Stimulated activated effector memory CD8-positive, alpha-beta T cell treated with anti-CD3 and anti-CD28 coated beads, Interleukin-12 subunit alpha, Interleukin-12 subunit beta, amount 100 ng/mL, for 72 hours (primary cell): ENCODE results near the gene PRSS50.
"Not testable (repeated sequence)": the region's sequence is repeated elsewhere in the genome, so short reads cannot be mapped to it uniquely, and the experiment has no call there.

Experiments
- ATAC-seq: fragments of 150-1000 bp; cut with Tn5 transposase; 2 replicates; pipeline ENCODE4 v1.10.0; 2021
- DNase-seq, 2 donors: peaks; one replicate each; pipeline ENCODE4 v3.0.0; 2021 to 2022; ENCODE audit warnings: low spot score in 2 of 2
- H3K27ac Mint-ChIP-seq: one replicate; pipeline ENCODE4 v1.8.0; 2022; ENCODE audit warnings: mild to moderate bottlenecking, mixed read lengths
- H3K36me3 Mint-ChIP-seq: one replicate; pipeline ENCODE4 v1.8.0; 2022; ENCODE audit warnings: mild to moderate bottlenecking, mixed read lengths
- H3K4me1 Mint-ChIP-seq: one replicate; pipeline ENCODE4 v1.8.0; 2022; ENCODE audit warnings: mixed read lengths
- H3K4me3 Mint-ChIP-seq: one replicate; pipeline ENCODE4 v1.8.0; 2022; ENCODE audit warnings: mild to moderate bottlenecking, mixed read lengths
- H3K9me3 Mint-ChIP-seq: one replicate; pipeline ENCODE4 v1.8.0; 2022; ENCODE audit warnings: mixed read lengths

PRSS50 gene

DNA sequence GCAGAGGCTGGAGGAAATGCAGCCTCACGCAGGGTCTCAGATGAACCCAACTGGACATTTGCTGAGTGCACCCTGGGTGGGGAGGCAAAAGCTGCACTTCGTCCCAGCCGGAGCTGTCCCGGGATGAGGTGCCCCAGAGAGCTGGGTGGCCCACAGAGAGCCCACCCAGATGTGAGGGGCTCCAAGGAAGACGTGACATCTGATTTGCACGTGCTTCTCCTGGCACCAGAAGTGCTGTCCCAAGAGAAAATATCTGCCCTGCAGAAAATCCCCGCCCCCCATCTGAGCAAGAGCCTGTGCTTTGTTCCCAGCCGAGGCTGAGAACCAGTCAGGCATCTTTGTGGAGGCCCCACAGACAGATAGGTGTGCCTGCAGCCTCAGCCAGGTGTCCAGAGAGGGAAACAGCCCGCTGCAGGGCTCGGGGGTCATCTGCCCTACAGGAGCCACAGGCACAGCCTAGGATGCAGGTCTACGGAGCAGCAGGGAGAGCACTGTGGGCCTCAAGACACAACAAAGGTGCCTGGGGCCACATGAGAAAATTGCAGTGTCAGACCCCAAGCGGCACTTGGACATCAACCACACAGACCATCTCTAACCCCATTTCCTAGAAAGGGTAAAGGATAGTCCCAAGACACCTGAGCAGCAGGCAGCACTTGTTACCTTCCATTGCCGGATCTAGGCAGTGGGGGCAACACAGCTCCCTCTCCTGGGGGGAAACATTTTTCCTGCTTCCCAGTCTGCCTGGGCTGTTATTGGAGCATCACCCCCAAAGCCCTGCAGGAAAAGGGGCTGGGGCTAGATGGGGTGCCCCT lies 10.7 kb downstream of the PRSS50 start:
- no peak for DNase-seq
- no peak for ATAC-seq
- no peak overlapping the region for H3K27ac Mint-ChIP-seq
- no peaks in the 10 kb centered on the region for H3K9me3 Mint-ChIP-seq
- H3K4me1 Mint-ChIP-seq = no peaks in the 10 kb centered on the region
- H3K4me3 Mint-ChIP-seq = no peak overlapping the region
- H3K36me3 Mint-ChIP-seq = no peaks in the 10 kb centered on the region

- H3K27ac Mint-ChIP-seq = no peak overlapping the region
- H3K4me3 Mint-ChIP-seq = no peak overlapping the region
- no peaks in the 10 kb centered on the region for H3K4me1 Mint-ChIP-seq
- H3K9me3 Mint-ChIP-seq = no peaks in the 10 kb centered on the region
- no peaks in the 10 kb centered on the region for H3K36me3 Mint-ChIP-seq
- ATAC-seq (no peak), DNase-seq (no peak)
Observed at GRCh38 chr3:46705751-46706552, 11.7 kb downstream of the PRSS50 start.

- ATAC-seq = peak; percentile 76
- Mint-ChIP-seq H3K9me3 (no peaks in the 10 kb centered on the region), H3K4me3 (no peak overlapping the region), H3K36me3 (no peaks in the 10 kb centered on the region), H3K4me1 (no peaks in the 10 kb centered on the region), H3K27ac (no peak overlapping the region)
- DNase-seq = peak; percentile 60 to 84
Observed at GRCh38 chr3:46705022-46705530, 12.6 kb downstream of the PRSS50 start.

DNA sequence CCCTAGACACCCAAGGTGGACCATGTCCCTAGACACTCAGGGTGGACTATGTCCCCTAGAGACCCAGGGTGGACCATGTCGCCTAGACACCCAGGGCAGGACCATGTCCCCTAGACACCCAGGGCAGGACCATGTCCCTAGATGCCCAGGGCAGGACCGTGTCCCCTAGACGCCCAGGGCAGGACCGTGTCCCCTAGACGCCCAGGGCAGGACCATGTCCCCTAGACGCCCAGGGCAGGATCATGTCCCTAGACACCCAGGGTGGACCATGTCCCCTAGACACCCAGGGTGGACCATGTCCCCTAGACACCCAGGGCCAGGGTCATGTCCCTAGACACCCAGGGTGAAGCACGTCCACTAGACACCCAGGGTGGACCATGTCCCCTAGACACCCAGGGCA lies 13.3 kb downstream of the PRSS50 start:
- H3K4me3 Mint-ChIP-seq, H3K27ac Mint-ChIP-seq, H3K9me3 Mint-ChIP-seq, DNase-seq, ATAC-seq, H3K36me3 Mint-ChIP-seq, H3K4me1 Mint-ChIP-seq: not testable (repeated sequence)

- DNase-seq = no peak
- no peak overlapping the region for H3K4me3 Mint-ChIP-seq
- no peaks in the 10 kb centered on the region for H3K9me3 Mint-ChIP-seq
- H3K27ac Mint-ChIP-seq = no peak overlapping the region
- ATAC-seq = no peak
- H3K4me1 Mint-ChIP-seq = no peaks in the 10 kb centered on the region
- H3K36me3 Mint-ChIP-seq = no peaks in the 10 kb centered on the region
Observed at GRCh38 chr3:46703013-46703520, 14.6 kb downstream of the PRSS50 start.

DNA sequence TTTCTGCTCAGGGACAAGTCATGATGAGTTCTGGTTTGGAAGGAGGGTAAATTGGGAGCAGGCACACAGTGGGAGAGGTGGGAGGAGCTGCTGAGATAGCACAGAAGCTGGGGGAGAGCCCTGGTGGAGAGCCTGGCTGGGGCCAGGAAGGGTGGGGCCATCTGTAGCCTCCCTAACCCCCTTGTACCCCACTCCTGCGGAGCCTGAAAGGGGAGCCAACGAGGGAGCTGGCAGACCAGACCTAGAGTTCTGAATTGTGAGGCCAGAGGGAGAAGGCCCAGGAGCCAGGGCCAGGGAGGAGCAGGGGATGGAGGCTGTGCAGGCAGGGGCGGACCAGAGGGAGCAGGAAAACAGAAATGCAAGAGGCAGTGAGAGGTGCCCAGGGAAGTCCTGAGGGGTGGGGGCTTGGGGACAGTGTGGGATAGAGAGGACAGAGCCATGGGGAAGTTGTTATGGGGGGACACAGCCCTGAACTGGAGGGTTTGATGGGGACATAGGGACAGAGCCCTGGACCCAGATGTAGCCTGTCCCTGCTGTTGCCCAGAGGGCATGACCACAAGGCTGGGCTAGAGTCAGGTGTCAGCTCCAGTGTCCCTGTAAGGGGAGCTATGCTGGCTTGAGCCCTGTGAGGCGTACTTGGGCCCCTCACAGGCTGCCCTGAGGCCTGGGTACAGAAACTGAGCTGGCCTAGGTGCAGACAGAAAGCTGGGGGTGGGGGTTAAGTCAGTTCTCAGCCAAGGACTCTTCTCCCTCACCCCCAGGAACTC lies 15.2 kb downstream of the PRSS50 start:
- H3K4me3 Mint-ChIP-seq = no peak overlapping the region

DNA sequence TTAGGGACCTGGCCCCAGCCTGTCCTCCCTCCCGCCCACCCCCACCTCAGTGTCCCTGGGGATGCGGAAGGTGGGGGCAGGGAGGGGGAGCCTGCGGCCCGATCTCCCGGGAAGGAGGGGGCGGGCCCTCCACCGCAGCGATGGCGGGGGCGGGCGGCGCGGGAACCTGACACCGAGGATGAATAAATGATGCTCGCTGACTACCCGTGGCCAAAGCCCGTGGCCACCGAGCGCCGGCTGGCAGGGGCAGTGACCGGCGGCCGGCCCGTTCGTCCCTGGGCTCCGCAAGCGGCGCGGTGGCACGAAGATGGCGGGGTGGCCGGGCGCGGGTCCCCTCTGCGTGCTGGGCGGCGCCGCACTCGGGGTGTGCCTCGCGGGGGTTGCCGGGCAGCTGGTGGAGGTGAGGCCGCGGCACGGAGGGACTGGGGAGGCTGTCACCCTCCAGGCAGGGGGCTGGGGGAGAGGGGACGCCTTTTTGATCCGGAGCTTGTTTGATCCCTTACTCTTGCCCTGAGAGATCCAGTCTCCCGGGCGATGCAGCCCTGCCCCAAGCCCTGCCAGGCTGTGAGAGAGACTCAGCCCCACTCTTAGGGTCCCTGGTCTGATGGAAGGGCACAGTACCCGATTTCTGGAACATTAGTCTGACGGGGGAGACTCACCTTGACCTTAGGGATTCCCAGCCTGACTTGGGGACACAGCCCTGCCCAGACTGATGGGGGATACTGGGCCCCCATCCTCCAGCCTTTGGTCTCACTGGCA lies 16.3 kb downstream of the PRSS50 start, which contains the start of gene TMIE:
TMIE (plus strand) TSS at position 212 of the 759 bp plus-strand sequence; CDS start at position 308, 96 bp downstream.
- H3K4me3 Mint-ChIP-seq = no peak within 1 kb of the TSS
- no peak for ATAC-seq
- no peaks in the 10 kb centered on the region for H3K36me3 Mint-ChIP-seq
- H3K9me3 Mint-ChIP-seq = no peaks in the 10 kb centered on the region
- no peak within 1 kb of the TSS for H3K27ac Mint-ChIP-seq
- H3K4me1 Mint-ChIP-seq = no peaks in the 10 kb centered on the region
- DNase-seq = no peak

More for the DNA sequence above, 15.2 kb downstream of the PRSS50 start:
- Mint-ChIP-seq H3K9me3 (no peaks in the 10 kb centered on the region), H3K27ac (no peak overlapping the region), H3K4me1 (no peaks in the 10 kb centered on the region), H3K36me3 (no peaks in the 10 kb centered on the region)
- ATAC-seq (no peak), DNase-seq (no peak)

DNA sequence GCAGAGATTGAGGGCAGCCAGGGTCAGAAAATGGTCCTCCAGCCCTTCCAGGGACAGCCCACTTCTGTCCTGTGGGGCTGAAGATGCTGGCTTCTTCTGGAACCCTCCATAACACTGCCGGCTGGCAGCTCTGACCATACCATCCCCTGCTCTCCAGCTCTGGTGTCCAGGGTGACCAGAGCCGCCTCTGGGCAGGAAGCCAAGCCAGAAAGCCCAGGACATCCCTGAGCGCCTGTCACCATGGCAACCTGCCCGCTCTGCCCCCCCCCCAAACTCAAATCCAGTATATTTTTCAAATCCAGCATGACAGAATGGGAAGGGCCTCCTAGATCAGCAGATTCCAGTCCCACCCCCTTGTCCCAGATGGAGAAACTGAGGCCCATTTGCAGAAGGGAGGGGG lies 16.9 kb downstream of the PRSS50 start:
- Mint-ChIP-seq H3K4me1 (peaks cover 4% of the 10 kb centered on the region), H3K27ac (no peak overlapping the region), H3K4me3 (no peak overlapping the region), H3K36me3 (no peaks in the 10 kb centered on the region), H3K9me3 (no peaks in the 10 kb centered on the region)
- no peak for DNase-seq
- ATAC-seq = no peak

GRCh38 chr3:46699676-46700523 lies 17.8 kb downstream of the PRSS50 start:
- Mint-ChIP-seq H3K4me1 (peaks cover 13% of the 10 kb centered on the region), H3K9me3 (no peaks in the 10 kb centered on the region), H3K27ac (no peak overlapping the region)

GRCh38 chr3:46695962-46696894 lies 21.4 kb downstream of the PRSS50 start:
- H3K9me3 Mint-ChIP-seq = no peaks in the 10 kb centered on the region
- no peak overlapping the region for H3K4me3 Mint-ChIP-seq
- H3K27ac Mint-ChIP-seq = peak overlapping the region; percentile 80
- no peak for DNase-seq
- no peak for ATAC-seq
- H3K36me3 Mint-ChIP-seq = no peaks in the 10 kb centered on the region
- peaks cover 32% of the 10 kb centered on the region for H3K4me1 Mint-ChIP-seq

More at GRCh38 chr3:46699676-46700523, 17.8 kb downstream of the PRSS50 start:
- Mint-ChIP-seq H3K4me3 (no peak overlapping the region), H3K36me3 (no peaks in the 10 kb centered on the region)
- DNase-seq = no peak
- no peak for ATAC-seq

GRCh38 chr3:46695177-46695961 lies 22.3 kb downstream of the PRSS50 start:
- no peaks in the 10 kb centered on the region for H3K36me3 Mint-ChIP-seq
- peak; percentile 33 for ATAC-seq

GRCh38 chr3:46694520-46694919 lies 23.1 kb downstream of the PRSS50 start:
- peak overlapping the region; percentile 75 for H3K4me3 Mint-ChIP-seq
- no peaks in the 10 kb centered on the region for H3K36me3 Mint-ChIP-seq
- H3K27ac Mint-ChIP-seq = peak overlapping the region; percentile 80
- H3K9me3 Mint-ChIP-seq = no peaks in the 10 kb centered on the region
- DNase-seq (no peak), ATAC-seq (no peak)
- peaks cover 32% of the 10 kb centered on the region for H3K4me1 Mint-ChIP-seq

More at GRCh38 chr3:46695177-46695961, 22.3 kb downstream of the PRSS50 start:
- Mint-ChIP-seq H3K9me3 (no peaks in the 10 kb centered on the region), H3K27ac (peak overlapping the region; percentile 80), H3K4me3 (peak overlapping the region; percentile 75), H3K4me1 (peaks cover 32% of the 10 kb centered on the region)
- DNase-seq = peak in 1 of 2 donors; percentile 66
